Immature natural killer cell (primary cell): ENCODE data around the gene MITD1. TPM values are rescaled to one million over a fixed set of nuclear protein-coding genes. Genes with fewer than 3 reads are reported as not detected.
"Not testable (repeated sequence)": the region's sequence is repeated elsewhere in the genome, so short reads cannot be mapped to it uniquely, and the experiment has no call there.

Experiments used
- DNase-seq, 3 donors: peaks; one replicate each; pipeline ENCODE4 v3.0.0; 2022; ENCODE audit warnings: mixed read lengths in 1 of 3
- H3K27ac Mint-ChIP-seq, 6 donors: one replicate each; pipeline ENCODE4 v1.8.0; 2020; ENCODE audit warnings: mixed read lengths in 6 of 6, mild to moderate bottlenecking in 5 of 6, inconsistent platforms in 4 of 6, moderate library complexity in 3 of 6
- H3K27me3 Mint-ChIP-seq, 3 donors: one replicate each; pipeline ENCODE4 v1.8.0; 2020 to 2021; ENCODE audit warnings: low read depth in 3 of 3, mild to moderate bottlenecking in 3 of 3, mixed read lengths in 3 of 3, moderate library complexity in 3 of 3, inconsistent platforms in 1 of 3
- H3K36me3 Mint-ChIP-seq, 3 donors: one replicate each; pipeline ENCODE4 v1.8.0; 2020; ENCODE audit warnings: mixed read lengths in 3 of 3, inconsistent platforms in 2 of 3, mild to moderate bottlenecking in 2 of 3
- H3K4me1 Mint-ChIP-seq, 2 donors: one replicate each; pipeline ENCODE4 v1.8.0; 2020; ENCODE audit warnings: inconsistent platforms in 2 of 2, mild to moderate bottlenecking in 2 of 2, mixed read lengths in 2 of 2, moderate library complexity in 1 of 2
- H3K4me3 Mint-ChIP-seq, 5 donors: one replicate each; pipeline ENCODE4 v1.8.0; 2020; ENCODE audit warnings: mild to moderate bottlenecking in 5 of 5, mixed read lengths in 5 of 5, inconsistent platforms in 3 of 5, moderate library complexity in 3 of 5
- H3K9me3 Mint-ChIP-seq, 6 donors: one replicate each; pipeline ENCODE4 v1.8.0; 2020; ENCODE audit warnings: mild to moderate bottlenecking in 6 of 6, mixed read lengths in 6 of 6, inconsistent platforms in 4 of 6, moderate library complexity in 3 of 6
- polyA plus RNA-seq, 3 donors: library from polyadenylated mRNA; unstranded; fragments of 300-500 nt; fragmentation: Illumina TruSeq; gene quantifications; one replicate each; pipeline ENCODE4 v1.2.3, GENCODE V29; 2021

MITD1 gene
- polyA plus RNA-seq, 3 donors from 2014 or later: 29.5 to 53.3 (median 30.4) TPM

DNA sequence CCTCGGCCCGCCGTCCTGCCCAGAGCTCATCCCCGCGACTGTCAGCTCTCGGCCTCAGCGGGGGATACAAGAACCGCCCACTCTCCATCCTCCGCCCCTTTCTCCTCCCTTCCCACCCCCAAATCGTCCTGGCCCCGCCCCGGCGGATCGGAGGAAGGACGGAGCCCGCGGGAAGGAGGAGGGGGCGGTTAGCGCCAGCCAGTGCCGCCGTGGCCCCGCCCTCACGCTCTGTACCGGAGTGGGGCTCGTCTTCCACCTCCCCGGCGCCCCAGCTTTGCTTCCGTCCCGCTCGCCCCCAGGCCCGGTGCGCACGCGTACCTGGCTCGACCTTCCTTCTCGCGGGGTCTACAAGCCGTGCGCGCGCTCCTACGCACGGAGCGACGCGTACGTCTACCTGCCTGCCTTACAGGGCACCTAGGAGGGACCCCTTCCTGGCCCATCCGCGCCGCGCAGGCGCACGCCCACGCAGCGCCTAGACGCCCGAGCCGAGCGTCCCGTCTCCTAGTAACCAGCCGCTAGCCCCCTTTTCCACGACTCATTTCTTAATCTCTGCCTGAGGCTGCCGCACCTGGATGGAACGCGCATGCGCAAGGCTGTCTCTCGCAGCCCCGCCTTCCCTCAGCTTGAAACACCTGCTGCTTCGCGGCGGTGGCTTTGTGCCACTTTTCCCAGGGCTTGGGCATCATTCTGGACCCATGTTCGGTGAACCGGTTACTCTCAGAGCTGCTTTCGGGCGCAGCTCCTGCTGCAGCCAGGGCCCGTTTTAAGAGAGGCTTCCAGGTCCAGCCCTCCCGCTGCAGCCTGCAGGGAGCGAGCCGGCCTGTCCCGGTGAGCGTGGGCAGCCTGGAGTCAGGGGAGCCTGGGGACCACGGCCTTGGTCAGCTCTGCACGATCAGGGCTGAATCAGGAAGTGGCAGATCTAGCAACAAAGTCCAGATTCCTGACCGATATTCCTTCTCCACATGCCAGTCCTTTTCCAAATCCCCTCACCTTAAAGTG is 39.4 kb downstream of the MITD1 start, which contains the start of gene C2orf15:
Gene C2orf15, plus strand, starts transcription at position 598 of the 999 bp plus-strand sequence. CDS start 8,852 bp downstream, outside the sequence.
- Mint-ChIP-seq H3K27me3 (peaks cover 8 to 11% (median 10%) of the 10 kb centered on the region in 3 donors), H3K36me3 (peaks cover 0 to 4% (median 0%) of the 10 kb centered on the region in 3 donors), H3K4me1 (peaks cover 12 to 26% of the 10 kb centered on the region in 2 donors), H3K9me3 (no peaks in the 10 kb centered on the region), H3K4me3 (peak within 1 kb of the TSS; percentile 92 to 98 (median 96)), H3K27ac (peak within 1 kb of the TSS; percentile 95 to 98 (median 96))
- DNase-seq: peak; percentile 95 to 96 (median 95)

DNA sequence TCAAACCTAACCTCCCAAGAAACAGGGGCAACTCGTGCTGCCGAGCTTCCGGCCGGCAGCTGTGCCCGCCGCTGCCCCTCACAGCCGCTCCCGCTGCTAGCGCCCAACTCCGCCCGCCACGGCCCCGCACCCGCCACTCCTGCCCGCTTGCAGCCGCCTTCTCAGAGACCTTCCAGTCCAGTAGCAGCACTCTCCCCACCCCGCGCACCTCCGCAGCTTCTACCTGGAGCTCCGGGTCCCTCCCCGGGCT is 40.1 kb downstream of the MITD1 start:
- no peaks in the 10 kb centered on the region for H3K9me3 Mint-ChIP-seq
- peaks cover 12 to 26% of the 10 kb centered on the region in 2 donors for H3K4me1 Mint-ChIP-seq
- peaks cover 0 to 4% (median 0%) of the 10 kb centered on the region in 3 donors for H3K36me3 Mint-ChIP-seq
- peak overlapping the region; percentile 95 to 98 (median 96) for H3K27ac Mint-ChIP-seq
- no peak for DNase-seq
- H3K27me3 Mint-ChIP-seq: peaks cover 10 to 11% (median 10%) of the 10 kb centered on the region in 3 donors
- H3K4me3 Mint-ChIP-seq: peak overlapping the region; percentile 92 to 98 (median 96)

DNA sequence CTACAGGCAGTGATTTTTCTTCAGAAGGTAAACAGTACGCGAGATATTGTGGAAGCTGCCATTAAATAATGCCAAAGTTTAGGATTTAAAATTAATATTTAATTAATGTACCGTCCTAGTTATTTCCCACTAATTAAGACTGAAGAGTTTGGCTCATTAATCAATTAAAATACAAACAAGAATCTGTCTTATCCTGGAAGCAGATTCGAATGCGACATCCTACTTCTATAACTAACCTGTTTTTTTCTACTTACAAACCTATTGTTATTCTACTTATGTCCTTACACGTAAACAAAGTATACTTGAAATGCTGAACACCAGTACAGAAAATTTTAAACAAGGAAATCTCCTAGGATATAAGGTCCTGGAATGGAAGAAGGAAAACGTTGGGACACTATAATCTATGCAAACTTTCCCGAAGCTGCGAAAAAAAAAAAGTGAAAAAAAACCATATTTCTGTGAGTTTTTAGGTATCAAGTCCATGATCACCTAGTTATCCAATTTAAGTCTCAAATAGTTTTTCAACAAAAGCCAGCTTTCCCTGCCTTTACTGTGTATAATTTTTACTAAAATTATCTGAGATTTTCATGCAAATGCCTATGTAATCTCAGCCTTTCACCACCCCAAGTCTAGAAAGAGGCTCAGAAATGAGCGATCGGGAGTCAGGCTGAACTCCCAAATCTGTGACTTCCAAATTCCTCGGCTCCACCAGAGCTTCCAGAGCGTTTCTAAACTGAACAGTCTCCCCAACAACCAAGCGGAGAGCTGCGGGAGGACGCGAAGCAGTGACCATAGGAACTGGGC is 40.6 kb downstream of the MITD1 start:
- Mint-ChIP-seq H3K27ac (peak overlapping the region; percentile 95 to 98 (median 96)), H3K36me3 (peaks cover 0 to 4% (median 0%) of the 10 kb centered on the region in 3 donors), H3K27me3 (peaks cover 10 to 11% (median 10%) of the 10 kb centered on the region in 3 donors), H3K9me3 (peaks cover 0 to 2% (median 0%) of the 10 kb centered on the region in 6 donors), H3K4me1 (peaks cover 12 to 26% of the 10 kb centered on the region in 2 donors), H3K4me3 (peak overlapping the region; percentile 92 to 98 (median 96))
- no peak for DNase-seq

- Mint-ChIP-seq H3K9me3 (peaks cover 0 to 6% (median 4%) of the 10 kb centered on the region in 6 donors), H3K4me1 (peaks cover 12 to 26% of the 10 kb centered on the region in 2 donors), H3K36me3 (peaks cover 0 to 7% (median 6%) of the 10 kb centered on the region in 3 donors), H3K4me3 (peak overlapping the region in 1 of 5 donors; percentile 44), H3K27ac (peak overlapping the region in 1 of 6 donors; percentile 21), H3K27me3 (peaks cover 10 to 11% (median 10%) of the 10 kb centered on the region in 3 donors)
- DNase-seq: no peak
Observed at GRCh38 chr2:99139003-99139402, 41.9 kb downstream of the MITD1 start.

GRCh38 chr2:99135044-99135556 is 45.8 kb downstream of the MITD1 start:
- not testable (repeated sequence) for H3K4me1 Mint-ChIP-seq, H3K4me3 Mint-ChIP-seq, H3K27ac Mint-ChIP-seq, DNase-seq, H3K27me3 Mint-ChIP-seq
- peaks cover 21 to 45% (median 39%) of the 10 kb centered on the region in 6 donors for H3K9me3 Mint-ChIP-seq
- H3K36me3 Mint-ChIP-seq: peaks cover 6 to 20% (median 17%) of the 10 kb centered on the region in 3 donors

GRCh38 chr2:99127981-99128380 is 52.9 kb downstream of the MITD1 start:
- Mint-ChIP-seq H3K4me1 (no peaks in the 10 kb centered on the region), H3K4me3 (no peak overlapping the region), H3K27me3 (peaks cover 0 to 9% (median 3%) of the 10 kb centered on the region in 3 donors), H3K36me3 (peaks cover 34 to 55% (median 43%) of the 10 kb centered on the region in 3 donors), H3K27ac (no peak overlapping the region), H3K9me3 (peaks cover 25 to 48% (median 36%) of the 10 kb centered on the region in 6 donors)
- DNase-seq: no peak

Other genes with a start within 250 kb of the MITD1 start
- gene CRACDL, start 244.8 kb downstream of the MITD1 start, polyA plus RNA-seq: under 1 TPM in 2 of 3 donors, not detected in 1; 0.40 to 0.80 TPM
- 1 to 10 TPM in 2 of 3 donors, under 1 TPM in 1; 0.80 to 3.4 (median 2.4) TPM for gene C2orf15, start 39.4 kb downstream of the MITD1 start, polyA plus RNA-seq
- gene TSGA10, start 26.1 kb downstream of the MITD1 start, polyA plus RNA-seq: 10 to 100 TPM in 2 of 3 donors, 1 to 10 TPM in 1; 7.9 to 15.9 (median 11.0) TPM
- 10 to 100 TPM; 11.6 to 21.3 (median 20.7) TPM for gene LIPT1, start 26.1 kb downstream of the MITD1 start, polyA plus RNA-seq
- 10 to 100 TPM; 18.0 to 20.5 (median 18.3) TPM for gene MRPL30, start 126 bp upstream of the MITD1 start, polyA plus RNA-seq
- not detected for gene LYG2, start 74.6 kb upstream of the MITD1 start, polyA plus RNA-seq
- gene LYG1, start 120.1 kb upstream of the MITD1 start, polyA plus RNA-seq: under 1 TPM in 1 of 3 donors, not detected in 2; 0.61 TPM
- gene TXNDC9, start 155.3 kb upstream of the MITD1 start, polyA plus RNA-seq: 10 to 100 TPM; 58.7 to 74.6 (median 61.4) TPM
- 10 to 100 TPM in 1 of 3 donors, 1 to 10 TPM in 2; 2.8 to 14.3 (median 2.9) TPM for gene EIF5B, start 156.3 kb upstream of the MITD1 start, polyA plus RNA-seq